Articular chondrocyte of knee joint (primary cell): ENCODE results near the gene SCN7A. TPM values are rescaled to one million over a fixed set of nuclear protein-coding genes. Genes with fewer than 3 reads are reported as not detected.

Experiments
- total RNA-seq: library from RNA; depleted of rRNA; stranded (reverse); fragments of >200 nt; gene quantifications from 2 replicates; pipeline ENCODE4 v1.2.3, GENCODE V29; 2012

The SCN7A gene
- not detected in 2 replicates for total RNA-seq

GRCh38 chr2:166494140-166494624, at the start of gene SCN7A:
SCN7A (minus strand) TSS chr2:166494249; CDS start chr2:166477696, 16,553 bp downstream.

GRCh38 chr2:166375736-166376487, 118.1 kb downstream of the SCN7A start, which contains the start of gene SCN9A:
SCN9A (minus strand) TSS chr2:166375944; CDS start chr2:166311756, 64,188 bp downstream.

Other genes starting within 250 kb of the SCN7A start
- gene SCN9A, start 118.3 kb downstream of the SCN7A start, total RNA-seq = under 0.01 TPM in 1 of 2 replicates, not detected in the other